ENCODE data around the gene PYURF.

GRCh38 chr4:88517825-88518224 is 5.8 kb downstream of the PYURF start:
- no peak for TF ChIP-seq TCF7L2 (IDR thresholded peaks at IDR 0.05; ENCODE audit: low read depth, low read length)
- no peak for TF ChIP-seq CTCF (IDR thresholded peaks at IDR 0.05)
- no peak for TF ChIP-seq SIN3A (IDR thresholded peaks at IDR 0.05; ENCODE audit: borderline replicate concordance, insufficient read depth, low read depth, low read length)
- no peak for TF ChIP-seq REST (IDR thresholded peaks at IDR 0.05; ENCODE audit: insufficient read depth in 1 of 2, low read depth in 2 of 2, low read length in 1 of 2)

Measured in Panc1 (cell line).